NOMO-1 treated with dmso at 0.1 percent for 144 hours (cell line): ENCODE data around the gene GPR68.
"Not testable (repeated sequence)": the region's sequence is repeated elsewhere in the genome, so short reads cannot be mapped to it uniquely, and the experiment has no call there.

Experiments
- DNase-seq: peaks from one replicate; lab custom pipeline; 2025; ENCODE audit not compliant: unreplicated experiment; lab: John Stamatoyannopoulos, UW

The GPR68 gene

DNA sequence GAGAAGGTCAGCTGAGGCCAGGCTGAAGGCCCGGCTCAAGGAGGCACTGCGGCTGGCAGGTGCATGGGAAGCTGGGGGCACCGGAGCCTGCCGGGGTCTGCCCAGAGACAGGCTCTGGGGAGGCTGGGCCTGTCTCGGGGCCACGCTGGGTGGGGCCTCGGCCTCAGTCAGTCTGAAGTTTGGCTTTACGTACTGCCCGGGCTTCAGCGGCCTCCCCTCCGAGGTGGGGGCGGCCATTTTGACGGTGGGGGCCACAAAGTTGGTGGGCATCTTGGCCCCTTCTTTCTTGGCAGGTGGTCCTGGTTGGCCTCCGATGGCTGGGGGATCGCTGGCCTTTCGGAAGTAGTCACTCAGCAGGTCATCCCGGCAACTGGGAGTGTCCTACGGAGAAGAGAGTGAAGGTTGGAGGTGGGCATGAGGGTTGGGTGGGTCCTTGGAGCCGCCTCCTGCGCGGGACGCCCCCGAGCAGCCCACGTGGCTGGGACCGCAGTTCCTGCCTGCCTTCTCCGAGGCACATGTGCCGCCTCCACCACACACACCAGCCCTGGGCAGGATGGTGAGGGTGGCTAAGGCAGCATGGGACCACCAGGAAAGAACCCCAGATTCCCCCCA lies 28.9 kb upstream of the GPR68 start:
- no peak for DNase-seq

GRCh38 chr14:91272341-91273272 lies 28.1 kb upstream of the GPR68 start:
- DNase-seq: no peak

DNA sequence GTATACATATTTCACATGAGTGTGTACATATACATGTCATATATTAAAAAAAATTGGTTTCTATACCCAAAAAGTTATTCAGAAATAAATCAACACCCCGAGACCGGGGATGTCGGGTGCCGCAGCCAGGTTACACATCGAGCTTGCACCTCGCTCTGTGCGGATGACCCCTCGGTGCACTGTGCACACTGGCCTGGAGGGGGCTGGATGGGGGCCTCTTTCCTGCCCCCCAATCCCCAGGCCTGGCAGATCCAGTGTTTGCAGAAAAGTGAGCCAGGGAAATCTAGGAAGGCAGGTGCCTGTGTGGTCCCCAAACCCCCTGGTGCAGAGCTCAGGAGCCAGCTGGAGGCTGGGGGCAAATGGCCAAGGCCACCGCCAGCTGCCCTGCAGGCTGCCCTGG lies 27.1 kb upstream of the GPR68 start:
- no peak for DNase-seq

- DNase-seq: no peak
These were observed 26.1 kb upstream of the GPR68 start for GRCh38 chr14:91270619-91271018.

- DNase-seq: no peak
These were observed 25.7 kb upstream of the GPR68 start for GRCh38 chr14:91270188-91270587.

DNA sequence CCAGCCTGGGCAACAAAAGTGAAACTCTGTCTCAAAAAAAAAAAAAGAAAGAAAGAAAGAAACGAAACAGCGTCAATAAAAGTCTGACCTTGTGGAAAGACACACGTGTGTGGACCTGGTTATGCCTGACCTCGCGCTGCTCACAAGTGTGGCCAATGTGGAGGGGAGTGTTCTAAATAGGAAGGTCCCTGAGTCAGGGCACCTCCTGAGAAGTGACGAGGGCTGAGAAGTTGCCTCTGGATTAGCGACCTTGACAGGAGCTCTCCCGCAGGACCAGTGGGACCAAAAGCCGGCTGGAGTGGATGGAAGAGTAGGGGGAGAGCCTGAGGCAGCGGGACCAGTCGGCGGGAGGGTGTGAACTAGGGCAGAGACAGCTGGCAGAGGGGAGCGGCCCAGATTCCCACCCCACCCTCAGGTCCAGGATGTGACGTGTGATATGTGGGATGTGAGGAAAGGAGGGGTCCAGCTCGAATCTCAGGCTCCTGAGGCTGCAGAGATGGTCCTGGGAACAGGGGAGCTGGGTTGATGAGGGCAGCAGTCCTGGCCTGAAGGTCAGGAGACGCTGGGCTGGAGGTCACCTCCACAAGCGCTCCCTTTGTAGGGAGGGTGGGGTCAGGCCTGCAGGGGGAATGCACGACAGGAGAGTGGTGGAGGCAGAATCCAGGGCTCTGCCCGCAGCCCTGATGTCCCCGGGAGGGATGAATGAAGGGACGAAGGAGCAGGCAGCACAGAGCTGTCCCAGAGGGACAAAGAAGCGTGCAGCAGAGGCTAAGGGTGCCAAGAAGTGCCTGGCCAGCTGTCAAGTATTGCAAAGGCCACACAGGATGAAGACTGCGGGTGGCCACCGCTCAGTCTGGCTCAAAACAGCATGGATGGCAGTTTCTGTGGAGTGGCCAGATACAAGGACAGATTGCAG lies 24.8 kb upstream of the GPR68 start:
- DNase-seq: no peak

- DNase-seq: no peak
These were observed 23.5 kb upstream of the GPR68 start for GRCh38 chr14:91267965-91268437.

DNA sequence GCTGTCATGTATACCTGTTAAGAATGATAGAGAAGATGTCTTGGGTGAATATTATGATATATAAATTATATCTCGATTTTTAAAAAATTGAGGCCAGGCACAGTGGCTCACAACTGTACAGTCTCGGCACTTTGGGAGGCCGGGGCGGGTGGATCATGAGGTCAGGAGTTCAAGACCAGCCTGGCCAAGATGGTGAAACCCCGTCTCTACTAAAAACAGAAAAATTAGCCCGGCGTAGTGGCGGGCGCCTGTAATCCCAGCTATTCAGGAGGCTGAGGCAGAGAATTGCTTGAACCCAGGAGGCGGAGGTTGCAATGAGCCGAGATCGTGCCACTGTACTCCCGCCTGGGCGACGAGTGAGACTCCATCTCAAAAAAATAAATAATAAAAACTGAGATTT lies 21.8 kb upstream of the GPR68 start:
- DNase-seq: not testable (repeated sequence)

GRCh38 chr14:91265404-91265803 lies 20.9 kb upstream of the GPR68 start:
- no peak for DNase-seq

DNA sequence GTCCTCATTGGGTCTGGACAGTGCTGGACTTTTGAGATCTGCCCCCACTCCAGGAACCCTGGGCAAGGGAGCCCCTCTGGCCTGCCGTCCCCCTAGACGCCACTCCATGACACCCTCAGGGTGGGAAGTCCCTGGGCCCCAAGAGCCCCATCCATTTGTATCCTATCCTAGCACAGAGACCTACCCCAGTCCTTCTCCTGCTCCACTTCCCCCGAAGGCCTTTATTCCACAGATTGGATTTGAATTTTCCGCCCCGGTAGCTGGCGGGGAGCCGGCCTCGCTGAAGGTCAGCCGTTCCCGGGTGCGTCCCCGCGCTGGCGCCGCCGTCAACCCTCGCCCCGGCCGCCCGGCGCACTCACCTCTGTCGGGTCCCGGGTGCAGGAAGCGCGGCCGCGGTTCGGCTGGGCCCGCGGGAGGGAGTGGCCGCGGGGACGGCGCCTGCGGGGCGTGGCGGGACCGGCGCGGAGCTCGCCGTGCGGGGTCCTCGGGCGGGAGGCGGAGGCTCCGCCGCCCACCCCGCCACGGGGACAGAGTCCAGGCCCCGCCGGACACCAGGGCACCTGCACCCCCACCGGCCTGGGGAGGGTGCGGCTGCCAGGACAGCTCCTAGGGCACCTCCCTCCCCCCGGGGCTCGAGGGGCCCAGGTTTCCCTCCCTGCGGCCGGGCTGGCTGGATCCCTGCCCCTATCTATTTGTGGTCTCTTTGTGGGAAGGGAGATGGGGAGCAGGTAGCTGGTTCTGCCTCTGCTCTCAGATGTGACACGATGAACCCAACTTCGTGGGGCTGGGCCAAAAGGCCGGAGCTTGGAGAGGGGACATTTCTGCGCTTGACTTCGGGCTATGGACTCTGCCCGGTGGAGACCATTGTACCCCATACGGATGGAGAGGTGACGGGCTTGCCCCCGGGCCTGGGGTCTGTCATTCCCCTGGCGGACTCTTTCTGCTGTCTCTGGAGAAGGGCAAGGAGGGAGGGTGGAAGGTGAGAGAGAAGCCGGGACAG lies 19.9 kb upstream of the GPR68 start:
- DNase-seq: no peak

DNA sequence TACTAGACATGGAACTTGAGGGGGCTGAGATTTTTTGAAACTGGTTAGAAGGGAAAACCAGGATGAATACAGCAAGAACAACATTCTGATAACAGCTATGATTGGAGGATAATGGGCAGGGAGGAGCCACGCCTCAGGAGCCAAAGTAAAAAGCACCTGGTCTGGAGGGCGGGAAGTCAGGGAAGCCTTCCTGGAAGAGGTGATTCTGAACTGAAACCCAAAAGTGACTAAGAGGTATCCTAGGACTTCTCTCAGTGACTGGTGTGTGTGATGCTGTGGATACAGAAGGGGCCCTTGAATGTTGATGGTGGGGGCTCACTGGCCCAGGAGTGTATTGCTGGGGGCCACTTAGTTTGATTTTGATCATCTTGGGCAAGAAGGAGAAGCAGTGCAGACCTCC lies 18.8 kb upstream of the GPR68 start:
- DNase-seq: no peak

GRCh38 chr14:91261986-91262549 lies 17.6 kb upstream of the GPR68 start:
- DNase-seq: no peak

GRCh38 chr14:91261115-91261514 lies 16.6 kb upstream of the GPR68 start:
- no peak for DNase-seq

- DNase-seq: no peak
These were observed 14.4 kb upstream of the GPR68 start for GRCh38 chr14:91258876-91259275.

GRCh38 chr14:91258011-91258618 lies 13.6 kb upstream of the GPR68 start:
- no peak for DNase-seq

GRCh38 chr14:91257328-91258010 lies 13.0 kb upstream of the GPR68 start:
- no peak for DNase-seq

DNA sequence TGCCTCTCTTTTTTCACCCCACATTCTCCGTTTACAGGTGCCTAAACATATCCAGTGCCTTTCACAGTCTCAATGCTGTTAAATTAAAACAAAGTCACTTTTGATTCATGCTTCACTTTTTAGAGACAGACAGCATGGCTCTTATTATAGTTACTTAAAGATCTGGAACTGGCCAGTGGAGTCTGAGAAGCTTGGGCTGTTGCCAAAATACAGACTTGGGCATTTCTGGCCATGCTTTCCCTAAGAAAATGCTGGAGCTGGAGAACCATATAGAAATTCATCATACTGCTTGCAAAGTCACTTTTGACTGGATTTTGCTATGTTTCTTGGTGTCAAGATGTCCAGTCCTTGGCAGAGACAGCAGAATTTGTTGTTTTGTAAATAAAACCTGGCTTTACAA lies 12.2 kb upstream of the GPR68 start:
- DNase-seq: no peak

GRCh38 chr14:91255026-91255695 lies 10.7 kb upstream of the GPR68 start:
- no peak for DNase-seq
